ENCODE results near the gene EIF2AK2.

Gene EIF2AK2

GRCh38 chr2:37168217-37168981 is 11.6 kb upstream of the EIF2AK2 start:
- DNase-seq (ENCODE audit: low spot score): peak; percentile 50

- DNase-seq (ENCODE audit: low spot score): no peak
Measured at GRCh38 chr2:37167636-37168180, 10.9 kb upstream of the EIF2AK2 start.

GRCh38 chr2:37164757-37165156 is 8.0 kb upstream of the EIF2AK2 start:
- no peak for DNase-seq (ENCODE audit: low spot score)

- DNase-seq (ENCODE audit: low spot score): peak; percentile 24
Measured at GRCh38 chr2:37156071-37156856, 516 bp downstream of the EIF2AK2 start.

- no peak for DNase-seq (ENCODE audit: low spot score)
Measured at GRCh38 chr2:37154785-37155184, 2.0 kb downstream of the EIF2AK2 start.

GRCh38 chr2:37153224-37153623 is 3.6 kb downstream of the EIF2AK2 start:
- no peak for DNase-seq (ENCODE audit: low spot score)

- DNase-seq (ENCODE audit: low spot score): no peak
Measured at GRCh38 chr2:37149626-37150322, 7.0 kb downstream of the EIF2AK2 start.

GRCh38 chr2:37148325-37148724 is 8.5 kb downstream of the EIF2AK2 start:
- DNase-seq (ENCODE audit: low spot score): no peak

GRCh38 chr2:37146062-37146461 is 10.7 kb downstream of the EIF2AK2 start:
- no peak for DNase-seq (ENCODE audit: low spot score)

- DNase-seq (ENCODE audit: low spot score): no peak
Measured at GRCh38 chr2:37143974-37144373, 12.8 kb downstream of the EIF2AK2 start.

- DNase-seq (ENCODE audit: low spot score): no peak
Measured at GRCh38 chr2:37142546-37142945, 14.2 kb downstream of the EIF2AK2 start.

- no peak for DNase-seq (ENCODE audit: low spot score)
Measured at GRCh38 chr2:37132914-37133313, 23.9 kb downstream of the EIF2AK2 start.

- no peak for DNase-seq (ENCODE audit: low spot score)
Measured at GRCh38 chr2:37125416-37125815, 31.4 kb downstream of the EIF2AK2 start.

GRCh38 chr2:37119157-37119556 is 37.6 kb downstream of the EIF2AK2 start:
- DNase-seq (ENCODE audit: low spot score): no peak

- DNase-seq (ENCODE audit: low spot score): no peak
Measured at GRCh38 chr2:37117566-37117965, 39.2 kb downstream of the EIF2AK2 start.

GRCh38 chr2:37111958-37112357 is 44.8 kb downstream of the EIF2AK2 start:
- DNase-seq (ENCODE audit: low spot score): no peak

- DNase-seq (ENCODE audit: low spot score): no peak
Measured at GRCh38 chr2:37110306-37111212, 46.2 kb downstream of the EIF2AK2 start.

GRCh38 chr2:37109523-37109922 is 47.3 kb downstream of the EIF2AK2 start:
- no peak for DNase-seq (ENCODE audit: low spot score)

GRCh38 chr2:37105150-37105549 is 51.6 kb downstream of the EIF2AK2 start:
- no peak for DNase-seq (ENCODE audit: low spot score)

- DNase-seq (ENCODE audit: low spot score): no peak
Measured at GRCh38 chr2:37104178-37104577, 52.6 kb downstream of the EIF2AK2 start.

- no peak for DNase-seq (ENCODE audit: low spot score)
Measured at GRCh38 chr2:37102588-37102987, 54.2 kb downstream of the EIF2AK2 start.
